Measurements from ENCODE around the gene SLC27A1. TPM values are rescaled to one million over a fixed set of nuclear protein-coding genes. Genes with fewer than 3 reads are reported as not detected.

SLC27A1 gene
- total and polyA plus RNA-seq, 10 of the 15 experiments (the other 5 are each of a cell fraction or from before 2014, with no cell fraction given), result 0.11 to 2.3 (median 1.2) TPM

DNA sequence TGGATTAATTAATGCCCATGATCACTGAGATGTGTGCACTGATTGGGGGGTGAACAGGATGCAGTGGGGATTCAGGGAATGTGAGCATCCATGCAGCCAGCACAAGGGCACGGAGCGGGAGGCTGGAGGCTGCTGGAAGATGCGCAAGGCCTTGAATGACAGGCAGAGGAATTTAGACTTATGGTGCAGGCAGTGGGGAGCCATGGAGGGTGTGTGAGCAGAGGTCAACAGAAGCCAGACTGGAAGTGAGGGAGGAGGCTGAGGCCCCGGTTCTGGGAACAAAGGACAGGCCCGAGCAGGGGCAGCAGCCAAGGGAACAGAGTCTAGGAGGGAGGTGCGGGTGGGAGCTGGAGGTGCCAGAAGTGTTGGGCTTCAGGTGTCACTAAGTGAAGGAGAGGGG is 77.8 kb downstream of the SLC27A1 start (continued):
- TF ChIP-seq CEBPZ (IDR thresholded peaks at IDR 0.05; ENCODE audit: low read depth, low read length) (no peak), SUPT20H (IDR thresholded peaks at IDR 0.05; ENCODE audit: borderline replicate concordance, control insufficient read depth, low read depth, low read length) (no peak), SIX5 (IDR thresholded peaks at IDR 0.05; ENCODE audit: low read depth, low read length, severe bottlenecking) (no peak), POU2F2 (IDR thresholded peaks at IDR 0.05; ENCODE audit: borderline replicate concordance, low read depth, low read length) (no peak), CHD4 (IDR thresholded peaks at IDR 0.05) (no peak)
- TF ChIP-seq, protein P1, sequence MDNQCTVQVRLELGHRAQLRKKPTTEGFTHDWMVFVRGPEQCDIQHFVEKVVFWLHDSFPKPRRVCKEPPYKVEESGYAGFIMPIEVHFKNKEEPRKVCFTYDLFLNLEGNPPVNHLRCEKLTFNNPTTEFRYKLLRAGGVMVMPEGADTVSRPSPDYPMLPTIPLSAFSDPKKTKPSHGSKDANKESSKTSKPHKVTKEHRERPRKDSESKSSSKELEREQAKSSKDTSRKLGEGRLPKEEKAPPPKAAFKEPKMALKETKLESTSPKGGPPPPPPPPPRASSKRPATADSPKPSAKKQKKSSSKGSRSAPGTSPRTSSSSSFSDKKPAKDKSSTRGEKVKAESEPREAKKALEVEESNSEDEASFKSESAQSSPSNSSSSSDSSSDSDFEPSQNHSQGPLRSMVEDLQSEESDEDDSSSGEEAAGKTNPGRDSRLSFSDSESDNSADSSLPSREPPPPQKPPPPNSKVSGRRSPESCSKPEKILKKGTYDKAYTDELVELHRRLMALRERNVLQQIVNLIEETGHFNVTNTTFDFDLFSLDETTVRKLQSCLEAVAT (IDR thresholded peaks at IDR 0.05), result no peak

DNA sequence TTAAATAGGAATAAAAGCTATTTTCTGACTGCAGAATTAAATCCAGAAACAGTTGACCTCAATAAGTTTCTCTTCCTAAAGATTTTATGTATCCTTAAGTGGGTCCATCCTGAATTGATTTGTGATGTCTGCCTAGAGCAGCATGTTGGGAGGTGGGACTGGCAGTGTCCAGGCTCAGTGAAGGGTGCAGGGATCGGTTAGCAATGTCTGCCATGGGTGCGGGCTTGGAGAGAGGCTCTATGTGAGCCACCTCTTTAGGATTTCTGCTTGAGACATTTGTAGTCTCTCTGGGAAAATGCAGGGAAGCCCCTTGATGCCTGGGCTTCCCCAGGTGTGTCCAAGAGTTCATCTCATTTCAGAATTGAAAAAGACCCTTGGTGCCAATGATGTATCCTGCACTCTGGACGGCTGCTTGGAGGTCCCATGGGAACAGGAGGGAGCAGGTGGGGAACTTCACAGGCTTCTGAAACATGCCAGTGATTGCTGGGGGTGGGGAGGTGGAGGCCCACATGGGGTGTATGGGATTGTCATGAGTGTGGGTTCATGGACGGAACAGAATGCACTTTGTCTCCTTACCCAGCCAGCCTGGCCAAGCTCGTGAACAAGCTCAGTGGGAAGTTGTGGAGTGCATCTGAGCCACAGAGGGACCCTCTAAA is 78.9 kb downstream of the SLC27A1 start:
- no peak overlapping the region for H3K27ac ChIP-seq (ENCODE audit: control insufficient read depth, insufficient read depth)
- SMC1A ChIA-PET (ENCODE audit: uncharacterized antibody, unreplicated experiment), result interaction anchor here (1.2 kb wide), 1 partner anchor 20 kb away, joined by 3 read pairs; no protein-coding TSS in a partner anchor
- CTCF ChIA-PET, result interaction anchor here (1.1 to 1.7 kb wide), 3 partner anchors 24 to 167 kb away, joined by 3 to 5 read pairs (median 4); no protein-coding TSS in a partner anchor

More for the DNA sequence above, 78.9 kb downstream of the SLC27A1 start:
- ChIA-PET POLR2A (no interaction called here), RAD21 (ENCODE audit: unreplicated experiment) (no interaction called here)
- H3K4me3 ChIP-seq, result no peak overlapping the region
- no peak overlapping the region for H2AFZ ChIP-seq (ENCODE audit: control insufficient read depth, low read depth, low read length)
- H3K4me1 ChIP-seq (ENCODE audit: control insufficient read depth, insufficient read depth, low read length), result peaks cover 3% of the 10 kb centered on the region
- FAIRE-seq, result no peak
- H3K4me2 ChIP-seq (ENCODE audit: control insufficient read depth, insufficient read depth), result no peak overlapping the region
- no peaks in the 10 kb centered on the region for H3K36me3 ChIP-seq (ENCODE audit: control insufficient read depth in 2 of 2, insufficient read depth in 2 of 2, low read length in 1 of 2)
- TF ChIP-seq E4F1 (IDR thresholded peaks at IDR 0.05; ENCODE audit: borderline replicate concordance, partially characterized antibody) (no peak), TCF12 (IDR thresholded peaks at IDR 0.05; ENCODE audit: low read depth, low read length) (no peak), SRF (IDR thresholded peaks at IDR 0.05; ENCODE audit: low read depth in 2 of 2, low read length in 2 of 2) (0 out of 4 replicates have a peak, but pooled peaks of 1 of the 2 experiments have one; percentile 61)
- TF ChIP-seq, protein P1 (IDR thresholded peaks at IDR 0.05), result peak; percentile 70
- intact Hi-C loops (cut with micrococcal nuclease; ENCODE audit: unreplicated experiment), result no loop called here
- ATAC-seq, result no peak
- H3K9ac ChIP-seq (ENCODE audit: control insufficient read depth, insufficient read depth, low read length), result no peak overlapping the region
- H4K20me1 ChIP-seq (ENCODE audit: control insufficient read depth, insufficient read depth), result no peaks in the 10 kb centered on the region
- BruUV-seq (replicated peaks), result no TSS peak
- 74% methylated on average over 5 of the region's 5 CpGs for WGBS (ENCODE audit: insufficient coverage, insufficient replicate concordance, low lambda C conversion rate, missing lambda C conversion rate)
- H3K27me3 ChIP-seq (replicated peaks in 1 of 2; ENCODE audit: control insufficient read depth in 2 of 2, insufficient read depth in 2 of 2, low read length in 1 of 2), result no peaks in the 10 kb centered on the region
- H3K79me2 ChIP-seq (ENCODE audit: control insufficient read depth, insufficient read depth, low read length), result no peaks in the 10 kb centered on the region
- no peak for DNase-seq (ENCODE audit: low read depth, low spot score)
- in situ Hi-C loops (cut with MboI), result no loop called here
- H3K9me3 ChIP-seq (replicated peaks; ENCODE audit: control insufficient read depth, insufficient read depth, low read length), result no peaks in the 10 kb centered on the region
